ENCODE measurements around the gene HBE1.

GRCh38 chr11:5290106-5290505 is 20.4 kb upstream of the HBE1 start:
- TF ChIP-seq, protein P1, sequence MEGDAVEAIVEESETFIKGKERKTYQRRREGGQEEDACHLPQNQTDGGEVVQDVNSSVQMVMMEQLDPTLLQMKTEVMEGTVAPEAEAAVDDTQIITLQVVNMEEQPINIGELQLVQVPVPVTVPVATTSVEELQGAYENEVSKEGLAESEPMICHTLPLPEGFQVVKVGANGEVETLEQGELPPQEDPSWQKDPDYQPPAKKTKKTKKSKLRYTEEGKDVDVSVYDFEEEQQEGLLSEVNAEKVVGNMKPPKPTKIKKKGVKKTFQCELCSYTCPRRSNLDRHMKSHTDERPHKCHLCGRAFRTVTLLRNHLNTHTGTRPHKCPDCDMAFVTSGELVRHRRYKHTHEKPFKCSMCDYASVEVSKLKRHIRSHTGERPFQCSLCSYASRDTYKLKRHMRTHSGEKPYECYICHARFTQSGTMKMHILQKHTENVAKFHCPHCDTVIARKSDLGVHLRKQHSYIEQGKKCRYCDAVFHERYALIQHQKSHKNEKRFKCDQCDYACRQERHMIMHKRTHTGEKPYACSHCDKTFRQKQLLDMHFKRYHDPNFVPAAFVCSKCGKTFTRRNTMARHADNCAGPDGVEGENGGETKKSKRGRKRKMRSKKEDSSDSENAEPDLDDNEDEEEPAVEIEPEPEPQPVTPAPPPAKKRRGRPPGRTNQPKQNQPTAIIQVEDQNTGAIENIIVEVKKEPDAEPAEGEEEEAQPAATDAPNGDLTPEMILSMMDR (IDR thresholded peaks at IDR 0.05) = no peak
- no peak for TF ChIP-seq POLR2AphosphoS5 (IDR thresholded peaks at IDR 0.05; ENCODE audit: low read depth, low read length)
- no peak for TF ChIP-seq TCF7L2 (IDR thresholded peaks at IDR 0.05; ENCODE audit: low read depth, low read length)

All from Panc1 (cell line).